Activated naive CD8-positive, alpha-beta T cell treated with anti-CD3 and anti-CD28 coated beads, Interleukin-2, amount 50 U/mL, for 24 hours (primary cell): ENCODE measurements around the gene MEI4.
A peak's percentile ranks its signal among the peaks of the same experiment; 100 is the strongest.

Source experiments
- ATAC-seq: fragments of 150-1000 bp; cut with Tn5 transposase; one replicate; pipeline ENCODE4 v1.10.0; 2021
- DNase-seq: peaks from one replicate; pipeline ENCODE4 v3.0.0; 2021
- H3K27ac Mint-ChIP-seq: one replicate; pipeline ENCODE4 v1.8.0; 2021; ENCODE audit warnings: mild to moderate bottlenecking, mixed read lengths
- H3K27me3 Mint-ChIP-seq: one replicate; pipeline ENCODE4 v1.8.0; 2021; ENCODE audit warnings: mixed read lengths
- H3K36me3 Mint-ChIP-seq: one replicate; pipeline ENCODE4 v1.8.0; 2021; ENCODE audit warnings: low read depth, mixed read lengths
- H3K4me1 Mint-ChIP-seq: one replicate; pipeline ENCODE4 v1.8.0; 2021; ENCODE audit warnings: mixed read lengths
- H3K4me3 Mint-ChIP-seq: one replicate; pipeline ENCODE4 v1.8.0; 2021; ENCODE audit warnings: mild to moderate bottlenecking, moderate library complexity, mixed read lengths
- H3K9me3 Mint-ChIP-seq: one replicate; pipeline ENCODE4 v1.8.0; 2021; ENCODE audit warnings: mixed read lengths

MEI4 gene, protein sequence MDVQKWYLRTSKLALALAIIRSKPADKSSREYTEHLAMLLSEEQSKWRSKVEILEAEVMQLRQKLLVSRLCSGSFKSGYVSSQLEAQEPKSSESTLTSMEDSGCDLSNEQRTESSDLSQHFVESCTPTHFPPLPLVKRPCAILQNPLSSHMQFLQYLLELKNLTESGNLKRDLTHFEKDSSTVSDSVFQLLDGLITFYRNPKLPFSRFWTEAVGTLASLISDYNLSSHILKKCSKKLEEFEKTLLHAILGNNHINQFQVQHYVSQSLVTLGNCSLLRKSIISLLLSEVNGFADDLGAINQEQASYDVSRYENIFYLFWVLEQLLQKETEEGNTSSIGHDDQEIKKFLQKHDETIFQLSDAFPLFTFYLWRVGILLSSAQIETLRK

DNA sequence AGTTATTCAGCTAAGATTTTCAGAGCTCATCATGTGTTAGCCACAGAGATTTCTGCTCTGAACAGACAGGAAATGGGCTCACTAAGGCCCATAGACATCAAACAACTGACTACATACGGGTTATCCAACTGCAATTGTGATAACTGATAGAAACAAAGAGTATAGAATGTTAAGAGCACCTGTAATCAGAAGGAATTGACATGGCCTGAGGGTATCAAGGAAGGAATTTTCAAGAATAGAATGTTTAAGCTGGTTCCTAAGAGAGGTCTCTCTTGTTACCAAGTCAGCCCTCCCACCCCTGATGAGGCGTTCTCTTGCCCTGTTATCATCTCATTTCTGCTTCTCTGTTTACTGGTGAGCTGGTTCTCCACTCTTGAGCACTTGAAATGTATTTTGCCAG, at the start of gene MEI4:
TSS of gene MEI4 (plus strand) at position 301 of the 400 bp plus-strand sequence. CDS start 37,633 bp downstream, outside the sequence.
- no peak within 1 kb of the TSS for H3K4me3 Mint-ChIP-seq

DNA sequence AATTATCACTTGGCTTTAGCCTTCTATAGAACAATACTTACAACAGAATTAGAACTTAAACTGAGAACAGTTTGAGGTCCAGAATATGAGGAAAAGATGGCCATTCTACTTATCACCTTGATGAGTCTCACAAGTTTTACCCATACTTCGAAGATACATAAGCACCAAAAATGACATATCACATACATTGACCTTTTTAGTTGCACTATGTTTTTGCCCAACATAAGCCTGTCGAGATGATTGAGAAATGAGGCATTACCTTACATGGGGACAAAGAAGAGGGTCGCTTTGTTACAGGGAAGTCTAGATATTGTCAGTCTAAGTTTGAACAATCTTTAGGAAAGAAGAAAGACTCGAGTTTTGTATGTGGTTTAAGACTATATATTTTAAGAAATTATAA, 48.4 kb upstream of the MEI4 start:
- H3K4me3 Mint-ChIP-seq: no peak overlapping the region
- ATAC-seq: no peak
- H3K27ac Mint-ChIP-seq: no peak overlapping the region
- no peak for DNase-seq
- peaks cover 11% of the 10 kb centered on the region for H3K9me3 Mint-ChIP-seq
- no peaks in the 10 kb centered on the region for H3K4me1 Mint-ChIP-seq
- H3K36me3 Mint-ChIP-seq: no peaks in the 10 kb centered on the region
- no peaks in the 10 kb centered on the region for H3K27me3 Mint-ChIP-seq

More for the DNA sequence above, at the start of gene MEI4:
- ATAC-seq: no peak
- peaks cover 23% of the 10 kb centered on the region for H3K27me3 Mint-ChIP-seq
- DNase-seq: no peak
- H3K9me3 Mint-ChIP-seq: peaks cover 4% of the 10 kb centered on the region
- no peaks in the 10 kb centered on the region for H3K36me3 Mint-ChIP-seq
- H3K4me1 Mint-ChIP-seq: peaks cover 2% of the 10 kb centered on the region
- H3K27ac Mint-ChIP-seq: no peak within 1 kb of the TSS

DNA sequence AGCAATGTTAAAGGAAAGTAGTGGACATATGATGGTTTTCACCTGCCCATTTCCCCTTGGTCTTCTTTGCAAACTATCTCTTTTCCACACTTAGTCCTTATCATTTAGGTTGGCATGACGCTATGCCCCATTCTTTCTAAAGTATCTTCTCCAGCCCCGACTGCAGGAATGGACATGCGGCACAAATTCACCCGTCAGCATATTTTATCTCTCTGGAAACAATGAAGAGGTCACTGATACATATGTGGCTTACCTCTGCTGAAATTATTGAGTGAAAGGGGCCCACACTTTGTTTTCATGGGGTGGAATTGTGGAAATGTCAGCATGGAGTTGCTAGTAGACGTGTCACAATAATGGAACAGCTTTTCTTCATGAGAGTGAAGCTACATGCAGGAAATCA, 45.8 kb upstream of the MEI4 start:
- DNase-seq (no peak), ATAC-seq (no peak)
- no peak overlapping the region for H3K27ac Mint-ChIP-seq
- H3K36me3 Mint-ChIP-seq: no peaks in the 10 kb centered on the region
- no peaks in the 10 kb centered on the region for H3K27me3 Mint-ChIP-seq
- H3K4me1 Mint-ChIP-seq: no peaks in the 10 kb centered on the region
- no peak overlapping the region for H3K4me3 Mint-ChIP-seq
- peaks cover 11% of the 10 kb centered on the region for H3K9me3 Mint-ChIP-seq

DNA sequence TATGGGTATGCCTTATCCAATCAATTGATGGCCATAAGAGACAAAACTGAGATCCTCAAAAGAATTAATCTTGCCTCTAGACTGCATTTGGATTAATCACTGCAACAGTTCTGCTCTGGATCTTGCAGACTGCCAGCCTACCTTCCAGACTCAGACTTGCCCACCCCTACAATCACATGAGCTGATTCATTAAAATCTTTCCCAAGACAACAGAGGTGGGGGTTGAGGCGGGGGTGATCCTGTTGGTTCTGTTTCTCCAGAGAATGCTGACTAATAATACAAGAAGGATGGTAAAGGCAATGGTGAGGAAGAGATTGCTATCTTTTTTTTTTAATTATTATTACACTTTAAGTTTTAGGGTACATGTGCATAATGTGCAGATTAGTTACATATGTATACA, 43.7 kb upstream of the MEI4 start:
- Mint-ChIP-seq H3K36me3 (no peaks in the 10 kb centered on the region), H3K27ac (no peak overlapping the region), H3K27me3 (no peaks in the 10 kb centered on the region), H3K4me3 (no peak overlapping the region), H3K9me3 (peaks cover 13% of the 10 kb centered on the region), H3K4me1 (no peaks in the 10 kb centered on the region)
- DNase-seq: no peak
- no peak for ATAC-seq

DNA sequence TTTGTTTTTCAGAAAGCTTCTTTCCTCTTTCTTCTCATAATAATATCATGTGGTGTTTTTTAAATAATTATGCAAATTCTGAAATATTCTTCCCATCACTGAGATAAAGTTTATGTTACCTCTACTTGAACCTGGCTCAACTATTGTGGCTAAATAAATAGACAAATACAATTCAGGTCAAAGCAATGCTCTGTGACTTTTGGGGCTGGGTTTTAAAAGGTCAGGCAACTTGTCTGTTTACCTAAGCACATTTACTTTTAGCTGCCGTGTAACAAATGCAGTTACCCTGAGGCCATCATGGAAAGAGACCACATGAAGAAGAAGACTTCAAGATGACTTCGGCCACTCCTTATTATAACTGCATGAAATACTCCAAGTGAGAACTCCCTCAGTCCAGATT, 33.7 kb upstream of the MEI4 start:
- ATAC-seq (no peak), DNase-seq (no peak)
- H3K27me3 Mint-ChIP-seq: no peaks in the 10 kb centered on the region
- H3K9me3 Mint-ChIP-seq: peaks cover 6% of the 10 kb centered on the region
- no peak overlapping the region for H3K27ac Mint-ChIP-seq
- no peak overlapping the region for H3K4me3 Mint-ChIP-seq
- H3K4me1 Mint-ChIP-seq: no peaks in the 10 kb centered on the region
- no peaks in the 10 kb centered on the region for H3K36me3 Mint-ChIP-seq

DNA sequence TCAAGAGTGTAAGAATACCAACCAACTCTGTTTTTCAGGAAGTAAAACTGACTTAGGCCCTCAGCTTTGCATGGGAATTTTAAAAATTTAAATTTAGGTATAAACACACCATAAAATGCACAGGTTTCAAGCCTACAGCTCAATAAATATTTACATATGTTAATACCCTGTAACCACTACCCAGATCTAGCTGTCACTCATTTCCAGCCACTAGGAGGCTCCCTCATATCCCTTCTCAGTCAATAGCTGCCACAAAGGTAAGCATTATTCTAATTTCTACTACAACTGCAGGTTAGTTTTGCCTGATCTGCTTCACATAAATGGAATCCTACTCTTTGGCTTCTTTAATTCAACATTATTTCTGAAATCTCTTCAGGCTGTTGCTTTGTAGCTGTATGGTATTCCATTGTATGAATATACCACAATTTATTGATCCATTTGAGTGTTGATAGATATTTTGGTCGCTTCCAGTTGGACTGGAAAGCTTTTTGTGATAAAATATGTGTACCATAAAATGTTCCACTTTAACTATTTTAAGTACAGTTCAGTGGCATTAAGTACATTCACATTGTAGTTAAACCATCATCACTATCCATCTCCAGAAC, 32.5 kb upstream of the MEI4 start:
- ATAC-seq: no peak
- Mint-ChIP-seq H3K27me3 (no peaks in the 10 kb centered on the region), H3K36me3 (no peaks in the 10 kb centered on the region), H3K4me3 (no peak overlapping the region), H3K4me1 (no peaks in the 10 kb centered on the region), H3K27ac (no peak overlapping the region), H3K9me3 (peaks cover 6% of the 10 kb centered on the region)
- DNase-seq: no peak

DNA sequence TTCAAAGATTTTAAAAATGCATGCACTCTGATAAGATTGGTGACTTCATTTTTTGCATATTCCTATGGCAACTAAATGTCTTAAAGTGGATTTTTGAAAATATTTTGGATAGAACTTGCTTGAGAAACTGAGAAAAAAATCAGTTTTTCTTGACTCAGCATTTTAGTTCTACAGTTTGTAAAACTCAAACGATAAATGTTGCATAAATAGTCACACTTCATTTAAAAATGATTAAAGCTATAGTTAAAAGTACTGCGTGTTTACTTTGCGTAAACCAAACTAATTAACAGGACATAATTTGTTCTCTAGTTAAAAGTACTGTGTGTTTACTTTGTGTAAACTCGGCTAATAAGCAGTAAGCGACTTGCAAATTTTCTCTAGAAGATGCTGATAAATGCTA, 28.3 kb upstream of the MEI4 start:
- no peak for DNase-seq
- H3K4me3 Mint-ChIP-seq: no peak overlapping the region
- H3K36me3 Mint-ChIP-seq: no peaks in the 10 kb centered on the region
- H3K4me1 Mint-ChIP-seq: no peaks in the 10 kb centered on the region
- ATAC-seq: no peak
- H3K9me3 Mint-ChIP-seq: peaks cover 5% of the 10 kb centered on the region
- no peaks in the 10 kb centered on the region for H3K27me3 Mint-ChIP-seq
- H3K27ac Mint-ChIP-seq: no peak overlapping the region

DNA sequence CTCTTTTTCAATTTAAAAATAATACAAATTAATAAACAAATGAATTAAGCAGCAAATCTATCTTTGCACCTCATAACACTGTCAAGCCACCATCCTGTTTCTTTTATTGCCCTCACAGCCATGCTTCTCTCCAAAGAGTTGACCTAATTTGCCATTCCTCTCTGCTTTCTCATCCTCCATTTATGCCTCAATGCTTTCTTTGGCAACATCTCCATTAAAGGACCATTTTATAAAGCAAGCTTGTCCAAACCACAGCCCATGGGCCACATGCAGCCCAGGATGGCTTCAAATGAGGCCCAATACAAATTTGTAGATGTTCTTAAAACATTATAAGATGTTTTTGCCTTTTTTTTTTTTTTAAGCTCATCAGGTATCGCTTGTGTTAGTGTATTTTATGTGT, 26.4 kb upstream of the MEI4 start:
- no peaks in the 10 kb centered on the region for H3K36me3 Mint-ChIP-seq
- H3K4me3 Mint-ChIP-seq: no peak overlapping the region
- H3K9me3 Mint-ChIP-seq: peaks cover 5% of the 10 kb centered on the region
- ATAC-seq (no peak), DNase-seq (no peak)
- H3K4me1 Mint-ChIP-seq: no peaks in the 10 kb centered on the region
- H3K27ac Mint-ChIP-seq: no peak overlapping the region
- H3K27me3 Mint-ChIP-seq: no peaks in the 10 kb centered on the region

DNA sequence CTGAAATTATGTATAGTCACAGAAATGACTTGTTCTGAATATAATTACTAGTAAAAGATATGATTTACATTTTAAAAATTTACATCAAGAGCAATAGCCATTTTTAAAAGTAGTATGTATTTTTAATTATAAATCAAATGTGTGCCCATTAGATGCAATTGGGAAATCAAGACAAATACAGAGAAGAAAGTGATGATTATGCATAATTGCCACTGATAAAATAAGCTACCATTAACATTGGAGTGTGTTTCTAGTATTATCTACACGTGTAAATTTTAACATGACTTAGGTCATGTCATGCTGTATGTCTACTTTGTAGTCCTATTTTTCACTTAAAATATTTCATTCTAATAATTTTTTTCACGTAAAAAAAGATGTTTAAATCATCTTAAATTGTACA, 22.8 kb upstream of the MEI4 start:
- ATAC-seq (no peak), DNase-seq (no peak)
- no peak overlapping the region for H3K27ac Mint-ChIP-seq
- H3K4me3 Mint-ChIP-seq: no peak overlapping the region
- peaks cover 5% of the 10 kb centered on the region for H3K9me3 Mint-ChIP-seq
- no peaks in the 10 kb centered on the region for H3K4me1 Mint-ChIP-seq
- no peaks in the 10 kb centered on the region for H3K27me3 Mint-ChIP-seq
- no peaks in the 10 kb centered on the region for H3K36me3 Mint-ChIP-seq

DNA sequence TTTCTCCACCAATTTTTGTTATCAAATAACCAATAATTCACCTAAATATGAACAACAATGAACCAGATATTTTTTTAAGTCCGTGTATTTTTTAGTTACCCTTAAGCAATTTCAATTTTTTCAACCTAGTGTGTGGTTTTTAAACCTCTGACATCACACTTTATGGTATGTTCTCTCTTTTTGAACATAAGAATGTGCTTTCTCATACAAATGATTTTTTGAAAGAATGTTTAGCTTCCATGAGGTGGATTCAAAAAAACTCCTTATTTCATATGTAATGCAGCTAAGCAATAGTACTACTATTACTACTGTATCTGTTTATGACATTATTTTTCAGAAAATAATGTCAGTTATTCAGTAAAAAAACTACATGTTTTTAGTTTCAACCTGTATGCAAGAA, 19.4 kb upstream of the MEI4 start:
- no peaks in the 10 kb centered on the region for H3K27me3 Mint-ChIP-seq
- no peak overlapping the region for H3K27ac Mint-ChIP-seq
- ATAC-seq (no peak), DNase-seq (no peak)
- no peak overlapping the region for H3K4me3 Mint-ChIP-seq
- no peaks in the 10 kb centered on the region for H3K4me1 Mint-ChIP-seq
- no peaks in the 10 kb centered on the region for H3K36me3 Mint-ChIP-seq
- no peaks in the 10 kb centered on the region for H3K9me3 Mint-ChIP-seq

DNA sequence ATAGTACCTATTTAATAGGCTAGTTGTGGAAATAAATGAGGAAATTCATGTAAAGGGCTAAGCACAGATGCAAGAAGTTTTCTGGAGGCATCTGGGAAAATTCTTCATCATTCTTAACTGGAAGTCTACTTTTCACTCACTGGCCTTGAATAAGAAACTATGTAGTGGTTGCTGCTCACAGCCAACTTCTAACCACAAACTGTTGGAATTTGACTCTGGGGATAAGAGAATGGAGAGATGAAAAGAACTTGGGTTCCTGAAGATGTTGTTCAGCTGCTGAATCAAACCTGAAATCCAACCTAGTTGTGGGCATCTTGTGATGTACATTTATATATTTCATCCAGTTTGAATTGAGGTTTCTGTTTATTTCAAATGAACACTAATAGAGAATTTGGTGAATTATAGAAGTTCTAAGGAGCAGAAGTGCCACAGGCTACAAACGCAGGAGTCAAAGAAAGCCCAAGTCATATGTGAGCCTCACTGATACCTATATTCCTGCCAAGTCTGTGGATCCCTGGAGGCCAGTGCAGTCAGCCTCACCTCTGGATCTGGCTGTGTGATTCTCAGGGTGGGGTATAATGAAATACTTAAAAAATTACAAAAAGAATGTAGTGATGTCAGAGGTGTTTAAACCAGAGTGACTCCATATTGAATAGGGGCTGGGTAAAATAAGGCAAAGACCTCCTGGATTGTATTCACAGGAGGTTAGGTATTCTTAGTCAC, 18.7 kb upstream of the MEI4 start:
- ATAC-seq (no peak), DNase-seq (no peak)
- H3K27me3 Mint-ChIP-seq: no peaks in the 10 kb centered on the region
- H3K9me3 Mint-ChIP-seq: no peaks in the 10 kb centered on the region
- H3K4me3 Mint-ChIP-seq: no peak overlapping the region
- no peaks in the 10 kb centered on the region for H3K36me3 Mint-ChIP-seq
- no peak overlapping the region for H3K27ac Mint-ChIP-seq
- H3K4me1 Mint-ChIP-seq: no peaks in the 10 kb centered on the region

DNA sequence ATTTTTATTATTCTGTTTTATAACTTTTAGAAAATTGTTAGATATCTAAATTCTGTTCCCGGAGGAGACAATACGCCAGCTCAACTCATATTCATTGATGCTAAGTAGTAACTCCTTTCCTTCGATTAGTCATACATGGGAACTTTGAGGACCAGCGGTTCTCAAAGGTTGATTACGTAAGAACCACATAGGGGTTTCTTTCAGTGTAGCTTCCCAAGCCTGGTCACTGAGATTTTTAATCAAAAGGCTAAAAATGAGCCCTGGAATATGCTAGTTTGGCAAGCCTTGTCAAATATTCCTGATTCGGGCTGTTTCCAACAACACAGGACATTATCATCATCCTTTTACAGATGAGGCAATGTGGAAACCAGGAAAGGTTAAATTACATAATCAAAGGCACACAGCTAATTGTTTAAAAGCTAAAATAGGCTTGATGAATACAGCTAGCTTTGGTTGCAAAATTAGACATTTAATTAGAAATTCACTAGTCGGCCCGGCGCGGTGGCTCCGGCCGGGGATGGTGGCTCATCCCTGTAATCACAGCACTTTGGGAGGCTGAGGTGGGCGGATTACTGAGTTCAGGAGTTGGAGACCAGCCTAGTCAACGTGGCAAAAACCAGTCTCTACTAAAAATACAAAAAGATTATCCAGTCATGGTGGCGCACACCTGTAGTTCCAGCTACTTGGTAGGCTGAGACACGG, 14.6 kb upstream of the MEI4 start:
- H3K36me3 Mint-ChIP-seq: no peaks in the 10 kb centered on the region
- DNase-seq: no peak
- ATAC-seq: no peak
- H3K9me3 Mint-ChIP-seq: no peaks in the 10 kb centered on the region
- no peak overlapping the region for H3K4me3 Mint-ChIP-seq
- no peaks in the 10 kb centered on the region for H3K4me1 Mint-ChIP-seq
- H3K27me3 Mint-ChIP-seq: no peaks in the 10 kb centered on the region
- no peak overlapping the region for H3K27ac Mint-ChIP-seq

DNA sequence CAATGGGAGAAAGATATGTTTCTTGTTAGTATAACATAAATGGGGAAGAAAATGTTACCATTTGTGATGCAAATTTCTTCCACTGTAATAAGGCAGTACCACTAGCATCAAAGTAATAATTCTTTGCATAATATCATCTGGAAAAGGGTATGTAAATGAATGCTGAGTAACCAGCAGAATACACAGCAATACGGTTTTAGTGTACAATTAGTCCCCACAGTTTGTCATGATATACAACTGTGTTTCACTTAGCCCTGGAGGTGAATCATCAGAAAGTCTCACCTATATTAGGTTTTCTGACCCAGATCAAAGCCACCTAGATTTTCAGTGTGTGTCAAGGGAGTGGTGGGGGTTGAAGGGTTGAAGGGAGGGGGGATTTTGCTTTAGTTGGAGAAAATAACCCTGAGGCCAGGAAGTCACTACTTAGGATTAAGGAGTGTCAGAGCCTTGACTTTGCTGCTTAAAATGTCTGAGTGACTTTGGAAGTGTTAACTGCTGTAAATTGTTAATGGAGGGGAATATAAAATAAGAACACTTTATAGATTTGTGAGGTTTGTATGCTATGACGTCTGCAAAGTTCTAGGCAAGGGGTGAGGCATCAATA, 8.6 kb upstream of the MEI4 start:
- H3K4me1 Mint-ChIP-seq: no peaks in the 10 kb centered on the region
- no peak overlapping the region for H3K27ac Mint-ChIP-seq
- no peaks in the 10 kb centered on the region for H3K36me3 Mint-ChIP-seq
- DNase-seq: no peak
- no peak for ATAC-seq
- H3K9me3 Mint-ChIP-seq: no peaks in the 10 kb centered on the region
- peaks cover 7% of the 10 kb centered on the region for H3K27me3 Mint-ChIP-seq
- no peak overlapping the region for H3K4me3 Mint-ChIP-seq

DNA sequence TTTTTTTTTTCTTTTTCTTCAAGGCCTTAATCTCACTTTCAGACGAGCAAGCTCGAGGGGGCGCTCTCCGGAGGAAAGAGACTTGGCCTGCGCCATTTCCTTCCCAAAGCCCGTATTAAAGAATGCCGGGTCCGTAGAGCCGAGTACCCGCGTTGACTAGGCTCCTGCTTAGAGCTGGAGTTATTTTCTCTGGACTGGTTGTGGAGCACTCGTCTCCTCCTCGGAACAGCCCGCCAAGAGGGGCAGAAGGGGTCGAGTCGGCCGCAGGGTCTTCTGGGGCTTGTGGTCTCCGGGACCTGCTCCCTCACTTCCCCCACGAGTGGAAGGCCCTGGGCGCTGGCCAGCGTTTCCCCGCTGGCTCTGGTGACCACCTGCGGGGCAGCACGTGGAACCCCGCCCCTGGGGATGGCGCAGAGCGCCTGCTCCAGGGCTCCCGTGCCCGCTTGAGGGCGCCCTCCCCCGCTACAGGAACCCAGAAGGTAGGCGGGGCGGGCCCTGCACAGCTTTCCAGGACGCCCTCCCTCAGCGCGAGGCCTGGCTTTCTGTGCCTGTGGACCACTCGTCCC, 2.7 kb upstream of the MEI4 start:
- Mint-ChIP-seq H3K4me3 (peak overlapping the region; percentile 49), H3K4me1 (peaks cover 2% of the 10 kb centered on the region), H3K9me3 (peaks cover 4% of the 10 kb centered on the region), H3K27ac (no peak overlapping the region), H3K27me3 (peaks cover 26% of the 10 kb centered on the region), H3K36me3 (no peaks in the 10 kb centered on the region)
- DNase-seq (peak; percentile 19), ATAC-seq (peak; percentile 66)
